GM12878 (cell line): ENCODE data around the gene RILPL2.

Source experiments
- CEBPB ChIP-seq, 2 experiments: fragments of 150-350 bp in 1 of 2; IDR thresholded peaks; 2 replicates each; pipeline ENCODE4 v1.6.1; 2012 to 2014; ENCODE audit warnings: low read depth in 2 of 2, low read length in 2 of 2, borderline replicate concordance in 1 of 2, inconsistent platforms in 1 of 2
- CREB1 ChIP-seq: IDR thresholded peaks from 2 replicates; pipeline ENCODE4 v1.6.1; 2012; ENCODE audit warnings: low read depth, mild to moderate bottlenecking, inconsistent platforms
- CTCF ChIP-seq, 3 experiments: IDR thresholded peaks in 2 of 3; conservative IDR thresholded peaks in 1 of 3; 2 replicates each; pipeline ENCODE4 v1.5.1; 2011; ENCODE audit warnings: low read depth in 3 of 3, low read length in 3 of 3, mild to moderate bottlenecking in 3 of 3, control low read depth in 2 of 3, moderate library complexity in 2 of 3, inconsistent platforms in 1 of 3, mixed read lengths in 1 of 3; ENCODE audit not compliant: control insufficient read depth in 2 of 3, insufficient read depth in 1 of 3; ENCODE audit errors: extremely low read depth in 1 of 3
- EZH2 ChIP-seq: IDR thresholded peaks from 2 replicates; pipeline ENCODE4 v1.6.1; 2012; ENCODE audit warnings: low read depth, mild to moderate bottlenecking, control low read depth, inconsistent platforms, low read length, borderline replicate concordance; ENCODE audit not compliant: control insufficient read depth
- FOXK2 ChIP-seq: fragments of 450-650 bp; IDR thresholded peaks from 2 replicates; pipeline ENCODE4 v1.6.1; 2017; ENCODE audit warnings: mild to moderate bottlenecking, moderate library complexity
- IKZF1 ChIP-seq: fragments of 450-650 bp; conservative IDR thresholded peaks from 2 replicates; pipeline ENCODE4 v1.6.1; 2017; ENCODE audit warnings: antibody characterized with exemption, mild to moderate bottlenecking
- POLR2A ChIP-seq: IDR thresholded peaks from 2 replicates; pipeline ENCODE4 v1.6.1; 2011; ENCODE audit warnings: low read depth, mild to moderate bottlenecking, low read length
- POLR2AphosphoS5 ChIP-seq: IDR thresholded peaks from 2 replicates; pipeline ENCODE4 v1.6.1; 2011; ENCODE audit warnings: mild to moderate bottlenecking, low read length, inconsistent platforms
- REST ChIP-seq: IDR thresholded peaks from 2 replicates; pipeline ENCODE4 v1.6.1; 2012; ENCODE audit warnings: mild to moderate bottlenecking, low read depth, low read length
- TF ChIP-seq, protein P1 (sequence below): fragments of 450-650 bp; IDR thresholded peaks from 2 replicates; pipeline ENCODE4 v1.6.1; 2017; ENCODE audit warnings: mild to moderate bottlenecking, moderate library complexity
- TF ChIP-seq, protein P2 (sequence below): IDR thresholded peaks from 2 replicates; pipeline ENCODE4 v1.6.1; 2012; ENCODE audit warnings: improper control_type of control experiment, low read depth, low read length; ENCODE audit not compliant: insufficient replicate concordance
- TF ChIP-seq, protein P3 (sequence below): fragments of 450-650 bp; formaldehyde crosslinking; IDR thresholded peaks from 2 replicates; pipeline ENCODE4 v1.4.0; 2022; ENCODE audit warnings: mild to moderate bottlenecking, moderate library complexity

- no peak for TF ChIP-seq REST
- TF ChIP-seq, protein P1, sequence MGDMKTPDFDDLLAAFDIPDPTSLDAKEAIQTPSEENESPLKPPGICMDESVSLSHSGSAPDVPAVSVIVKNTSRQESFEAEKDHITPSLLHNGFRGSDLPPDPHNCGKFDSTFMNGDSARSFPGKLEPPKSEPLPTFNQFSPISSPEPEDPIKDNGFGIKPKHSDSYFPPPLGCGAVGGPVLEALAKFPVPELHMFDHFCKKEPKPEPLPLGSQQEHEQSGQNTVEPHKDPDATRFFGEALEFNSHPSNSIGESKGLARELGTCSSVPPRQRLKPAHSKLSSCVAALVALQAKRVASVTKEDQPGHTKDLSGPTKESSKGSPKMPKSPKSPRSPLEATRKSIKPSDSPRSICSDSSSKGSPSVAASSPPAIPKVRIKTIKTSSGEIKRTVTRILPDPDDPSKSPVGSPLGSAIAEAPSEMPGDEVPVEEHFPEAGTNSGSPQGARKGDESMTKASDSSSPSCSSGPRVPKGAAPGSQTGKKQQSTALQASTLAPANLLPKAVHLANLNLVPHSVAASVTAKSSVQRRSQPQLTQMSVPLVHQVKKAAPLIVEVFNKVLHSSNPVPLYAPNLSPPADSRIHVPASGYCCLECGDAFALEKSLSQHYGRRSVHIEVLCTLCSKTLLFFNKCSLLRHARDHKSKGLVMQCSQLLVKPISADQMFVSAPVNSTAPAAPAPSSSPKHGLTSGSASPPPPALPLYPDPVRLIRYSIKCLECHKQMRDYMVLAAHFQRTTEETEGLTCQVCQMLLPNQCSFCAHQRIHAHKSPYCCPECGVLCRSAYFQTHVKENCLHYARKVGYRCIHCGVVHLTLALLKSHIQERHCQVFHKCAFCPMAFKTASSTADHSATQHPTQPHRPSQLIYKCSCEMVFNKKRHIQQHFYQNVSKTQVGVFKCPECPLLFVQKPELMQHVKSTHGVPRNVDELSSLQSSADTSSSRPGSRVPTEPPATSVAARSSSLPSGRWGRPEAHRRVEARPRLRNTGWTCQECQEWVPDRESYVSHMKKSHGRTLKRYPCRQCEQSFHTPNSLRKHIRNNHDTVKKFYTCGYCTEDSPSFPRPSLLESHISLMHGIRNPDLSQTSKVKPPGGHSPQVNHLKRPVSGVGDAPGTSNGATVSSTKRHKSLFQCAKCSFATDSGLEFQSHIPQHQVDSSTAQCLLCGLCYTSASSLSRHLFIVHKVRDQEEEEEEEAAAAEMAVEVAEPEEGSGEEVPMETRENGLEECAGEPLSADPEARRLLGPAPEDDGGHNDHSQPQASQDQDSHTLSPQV = no peak
- no peak for TF ChIP-seq POLR2AphosphoS5
- TF ChIP-seq CTCF (IDR thresholded peaks at IDR 0.05 in 2 of 3, conservative IDR thresholded peaks at IDR 0.05 in 1 of 3; ENCODE audit: control insufficient read depth in 2 of 3, extremely low read depth in 1 of 3, insufficient read depth in 1 of 3, low read depth in 3 of 3, low read length in 3 of 3) = no peak
- TF ChIP-seq, protein P2, sequence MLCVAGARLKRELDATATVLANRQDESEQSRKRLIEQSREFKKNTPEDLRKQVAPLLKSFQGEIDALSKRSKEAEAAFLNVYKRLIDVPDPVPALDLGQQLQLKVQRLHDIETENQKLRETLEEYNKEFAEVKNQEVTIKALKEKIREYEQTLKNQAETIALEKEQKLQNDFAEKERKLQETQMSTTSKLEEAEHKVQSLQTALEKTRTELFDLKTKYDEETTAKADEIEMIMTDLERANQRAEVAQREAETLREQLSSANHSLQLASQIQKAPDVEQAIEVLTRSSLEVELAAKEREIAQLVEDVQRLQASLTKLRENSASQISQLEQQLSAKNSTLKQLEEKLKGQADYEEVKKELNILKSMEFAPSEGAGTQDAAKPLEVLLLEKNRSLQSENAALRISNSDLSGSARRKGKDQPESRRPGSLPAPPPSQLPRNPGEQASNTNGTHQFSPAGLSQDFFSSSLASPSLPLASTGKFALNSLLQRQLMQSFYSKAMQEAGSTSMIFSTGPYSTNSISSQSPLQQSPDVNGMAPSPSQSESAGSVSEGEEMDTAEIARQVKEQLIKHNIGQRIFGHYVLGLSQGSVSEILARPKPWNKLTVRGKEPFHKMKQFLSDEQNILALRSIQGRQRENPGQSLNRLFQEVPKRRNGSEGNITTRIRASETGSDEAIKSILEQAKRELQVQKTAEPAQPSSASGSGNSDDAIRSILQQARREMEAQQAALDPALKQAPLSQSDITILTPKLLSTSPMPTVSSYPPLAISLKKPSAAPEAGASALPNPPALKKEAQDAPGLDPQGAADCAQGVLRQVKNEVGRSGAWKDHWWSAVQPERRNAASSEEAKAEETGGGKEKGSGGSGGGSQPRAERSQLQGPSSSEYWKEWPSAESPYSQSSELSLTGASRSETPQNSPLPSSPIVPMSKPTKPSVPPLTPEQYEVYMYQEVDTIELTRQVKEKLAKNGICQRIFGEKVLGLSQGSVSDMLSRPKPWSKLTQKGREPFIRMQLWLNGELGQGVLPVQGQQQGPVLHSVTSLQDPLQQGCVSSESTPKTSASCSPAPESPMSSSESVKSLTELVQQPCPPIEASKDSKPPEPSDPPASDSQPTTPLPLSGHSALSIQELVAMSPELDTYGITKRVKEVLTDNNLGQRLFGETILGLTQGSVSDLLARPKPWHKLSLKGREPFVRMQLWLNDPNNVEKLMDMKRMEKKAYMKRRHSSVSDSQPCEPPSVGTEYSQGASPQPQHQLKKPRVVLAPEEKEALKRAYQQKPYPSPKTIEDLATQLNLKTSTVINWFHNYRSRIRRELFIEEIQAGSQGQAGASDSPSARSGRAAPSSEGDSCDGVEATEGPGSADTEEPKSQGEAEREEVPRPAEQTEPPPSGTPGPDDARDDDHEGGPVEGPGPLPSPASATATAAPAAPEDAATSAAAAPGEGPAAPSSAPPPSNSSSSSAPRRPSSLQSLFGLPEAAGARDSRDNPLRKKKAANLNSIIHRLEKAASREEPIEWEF = no peak
- no peak for TF ChIP-seq EZH2
- TF ChIP-seq CEBPB (IDR thresholded peaks at IDR 0.05; ENCODE audit: borderline replicate concordance in 1 of 2, low read depth in 2 of 2, low read length in 2 of 2) = no peak
- no peak for TF ChIP-seq IKZF1
- no peak for TF ChIP-seq FOXK2
- no peak for TF ChIP-seq POLR2A
- TF ChIP-seq, protein P3, sequence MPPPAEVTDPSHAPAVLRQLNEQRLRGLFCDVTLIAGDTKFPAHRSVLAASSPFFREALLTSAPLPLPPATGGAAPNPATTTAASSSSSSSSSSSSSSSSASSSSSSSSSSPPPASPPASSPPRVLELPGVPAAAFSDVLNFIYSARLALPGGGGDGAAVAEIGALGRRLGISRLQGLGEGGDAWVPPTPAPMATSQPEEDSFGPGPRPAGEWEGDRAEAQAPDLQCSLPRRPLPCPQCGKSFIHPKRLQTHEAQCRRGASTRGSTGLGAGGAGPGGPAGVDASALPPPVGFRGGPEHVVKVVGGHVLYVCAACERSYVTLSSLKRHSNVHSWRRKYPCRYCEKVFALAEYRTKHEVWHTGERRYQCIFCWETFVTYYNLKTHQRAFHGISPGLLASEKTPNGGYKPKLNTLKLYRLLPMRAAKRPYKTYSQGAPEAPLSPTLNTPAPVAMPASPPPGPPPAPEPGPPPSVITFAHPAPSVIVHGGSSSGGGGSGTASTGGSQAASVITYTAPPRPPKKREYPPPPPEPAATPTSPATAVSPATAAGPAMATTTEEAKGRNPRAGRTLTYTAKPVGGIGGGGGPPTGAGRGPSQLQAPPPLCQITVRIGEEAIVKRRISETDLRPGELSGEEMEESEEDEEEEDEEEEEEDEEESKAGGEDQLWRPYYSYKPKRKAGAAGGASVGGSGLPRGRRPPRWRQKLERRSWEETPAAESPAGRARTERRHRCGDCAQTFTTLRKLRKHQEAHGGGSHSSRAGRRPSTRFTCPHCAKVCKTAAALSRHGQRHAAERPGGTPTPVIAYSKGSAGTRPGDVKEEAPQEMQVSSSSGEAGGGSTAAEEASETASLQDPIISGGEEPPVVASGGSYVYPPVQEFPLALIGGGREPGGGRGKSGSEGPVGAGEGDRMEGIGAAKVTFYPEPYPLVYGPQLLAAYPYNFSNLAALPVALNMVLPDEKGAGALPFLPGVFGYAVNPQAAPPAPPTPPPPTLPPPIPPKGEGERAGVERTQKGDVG = no peak
- no peak for TF ChIP-seq CREB1
These were observed 12.8 kb upstream of the RILPL2 start for GRCh38 chr12:123449249-123449733.
